H1 (cell line): ENCODE measurements around the gene ODF2L. TPM values are rescaled to one million over a fixed set of nuclear protein-coding genes. Genes with fewer than 3 reads are reported as not detected.

Experiments used
- CTCF ChIA-PET: fragments of 300-600 bp; sonication (Branson Sonifier 250); formaldehyde crosslinking; loops from one replicate; lab custom pipeline; 2021; ENCODE audit not compliant: partially characterized antibody; lab: Charles Lee
- POLR2A ChIA-PET: fragments of 300-600 bp; sonication (Branson Sonifier 250); formaldehyde crosslinking; loops from one replicate; lab custom pipeline; 2021; ENCODE audit warnings: inconsistent platforms; ENCODE audit not compliant: partially characterized antibody; lab: Charles Lee
- DNase-seq, 2 experiments: peaks; one replicate each; pipeline versions ENCODE4 v3.0.0 to v3.0.0-alpha.2; 2010 to 2022; ENCODE audit warnings: low spot score in 2 of 2, low read depth in 1 of 2, mixed read lengths in 1 of 2
- FAIRE-seq: peaks from 2 replicates; lab custom pipeline; 2011; peaks lifted over from hg19 to GRCh38; lab: Jason Lieb, UNC
- H2AFZ ChIP-seq: 2 replicates; pipeline ENCODE4 v1.8.1; 2012; ENCODE audit warnings: low read length, inconsistent platforms
- H2AK5ac ChIP-seq: 2 replicates; pipeline ENCODE4 v1.6.1; 2013; ENCODE audit warnings: low read depth, low read length
- H2BK120ac ChIP-seq: replicated peaks from 2 replicates; pipeline ENCODE3; 2013; ENCODE audit warnings: low read depth, low read length, inconsistent platforms
- H2BK12ac ChIP-seq: 2 replicates; pipeline ENCODE4 v1.6.1; 2013; ENCODE audit warnings: low read depth, low read length
- H2BK15ac ChIP-seq: 2 replicates; pipeline ENCODE4 v1.6.1; 2013; ENCODE audit warnings: low read length
- H2BK20ac ChIP-seq: 2 replicates; pipeline ENCODE4 v1.6.1; 2013; ENCODE audit warnings: low read length
- H2BK5ac ChIP-seq: 2 replicates; pipeline ENCODE4 v1.6.1; 2013; ENCODE audit warnings: low read depth, low read length
- H3K14ac ChIP-seq: 2 replicates; pipeline ENCODE4 v1.6.1; 2013; ENCODE audit warnings: inconsistent platforms; ENCODE audit not compliant: insufficient read length
- H3K18ac ChIP-seq: 2 replicates; pipeline ENCODE4 v1.6.1; 2013; ENCODE audit warnings: low read length; ENCODE audit errors: extremely low read depth
- H3K23ac ChIP-seq: 2 replicates; pipeline ENCODE4 v1.6.1; 2013; ENCODE audit warnings: inconsistent platforms; ENCODE audit not compliant: insufficient read length
- H3K23me2 ChIP-seq: 2 replicates; pipeline ENCODE4 v1.6.1; 2013; ENCODE audit warnings: low read depth, low read length
- H3K27ac ChIP-seq: 2 replicates; pipeline ENCODE4 v1.6.1; 2011; ENCODE audit warnings: low read depth, low read length, inconsistent platforms
- H3K27me3 ChIP-seq, 4 experiments: replicated peaks in 1 of 4; 1 replicate in 1 of 4; 2 replicates in 3 of 4; pipeline versions ENCODE4 v1.6.1 to v1.8.1; 2011 to 2013; ENCODE audit warnings: low read length in 3 of 4, mild to moderate bottlenecking in 3 of 4, inconsistent platforms in 2 of 4, mixed read lengths in 2 of 4, moderate library complexity in 1 of 4; ENCODE audit not compliant: control insufficient read depth in 3 of 4, insufficient read depth in 3 of 4; ENCODE audit errors: extremely low read depth in 1 of 4
- H3K36me3 ChIP-seq, 4 experiments: 2 replicates each; pipeline versions ENCODE4 v1.6.1 to v1.8.1; 2011 to 2013; ENCODE audit warnings: mild to moderate bottlenecking in 4 of 4, low read length in 3 of 4, moderate library complexity in 2 of 4, control low read depth in 1 of 4, inconsistent platforms in 1 of 4; ENCODE audit not compliant: insufficient read depth in 4 of 4, control insufficient read depth in 2 of 4
- H3K4ac ChIP-seq: replicated peaks from 2 replicates; pipeline ENCODE3; 2013; ENCODE audit warnings: low read length, low read depth, mixed read lengths, inconsistent platforms; ENCODE audit not compliant: insufficient read length
- H3K4me1 ChIP-seq, 4 experiments: replicated peaks in 1 of 4; 1 replicate in 1 of 4; 2 replicates in 3 of 4; pipeline versions ENCODE4 v1.6.1 to v1.8.1; 2011 to 2013; ENCODE audit warnings: low read length in 3 of 4, inconsistent platforms in 2 of 4, mixed read lengths in 1 of 4; ENCODE audit not compliant: insufficient read depth in 4 of 4, control insufficient read depth in 3 of 4
- H3K4me2 ChIP-seq, 2 experiments: 2 replicates each; pipeline versions ENCODE4 v1.6.1 to v1.8.1; 2011 to 2013; ENCODE audit warnings: low read depth in 2 of 2, low read length in 2 of 2, control low read depth in 1 of 2, inconsistent platforms in 1 of 2, mild to moderate bottlenecking in 1 of 2; ENCODE audit not compliant: insufficient read depth in 1 of 2
- H3K4me3 ChIP-seq, 4 experiments: fragments of 200-600, 300-600 bp in 1 of 4; sonication (generic), shearing (Covaris generic), sonication (Bioruptor Twin) in 1 of 4; 2 replicates each; pipeline versions ENCODE4 v1.5.1 to v1.8.1; 2011 to 2016; ENCODE audit warnings: low read length in 4 of 4, low read depth in 3 of 4, control low read depth in 2 of 4, inconsistent platforms in 2 of 4, mild to moderate bottlenecking in 2 of 4, mixed read lengths in 1 of 4, moderate library complexity in 1 of 4; ENCODE audit not compliant: insufficient read depth in 2 of 4; ENCODE audit errors: extremely low read depth in 1 of 4
- H3K56ac ChIP-seq: replicated peaks from 2 replicates; pipeline ENCODE3; 2013; ENCODE audit warnings: low read depth, mild to moderate bottlenecking, mixed read lengths, low read length, inconsistent platforms; ENCODE audit not compliant: insufficient read length
- H3K79me1 ChIP-seq: 2 replicates; pipeline ENCODE4 v1.6.1; 2013; ENCODE audit warnings: low read depth, low read length, control low read depth
- H3K79me2 ChIP-seq, 2 experiments: 2 replicates each; pipeline versions ENCODE4 v1.6.1 to v1.8.1; 2012 to 2013; ENCODE audit warnings: low read length in 2 of 2, mild to moderate bottlenecking in 2 of 2, inconsistent platforms in 1 of 2; ENCODE audit not compliant: insufficient read depth in 2 of 2, control insufficient read depth in 1 of 2
- H3K9ac ChIP-seq, 4 experiments: replicated peaks in 1 of 4; 1 replicate in 1 of 4; 2 replicates in 3 of 4; pipeline versions ENCODE4 v1.6.1 to v1.8.1; 2011 to 2013; ENCODE audit warnings: low read depth in 3 of 4, low read length in 3 of 4, control low read depth in 2 of 4, mild to moderate bottlenecking in 2 of 4, moderate library complexity in 2 of 4, inconsistent platforms in 1 of 4; ENCODE audit errors: extremely low read depth in 1 of 4
- H3K9me3 ChIP-seq, 2 experiments: 2 replicates each; pipeline versions ENCODE4 v1.6.1 to v1.8.1; 2012 to 2013; ENCODE audit warnings: mild to moderate bottlenecking in 2 of 2, moderate library complexity in 2 of 2, control low read depth in 1 of 2, inconsistent platforms in 1 of 2, low read depth in 1 of 2, low read length in 1 of 2, mixed read lengths in 1 of 2; ENCODE audit not compliant: insufficient read depth in 2 of 2
- H4K20me1 ChIP-seq, 2 experiments: replicated peaks in 1 of 2; 2 replicates each; pipeline versions ENCODE3 to v1.8.1; 2011 to 2013; ENCODE audit warnings: inconsistent platforms in 2 of 2, low read length in 2 of 2, mild to moderate bottlenecking in 1 of 2; ENCODE audit not compliant: insufficient read depth in 2 of 2, control insufficient read depth in 1 of 2
- H4K5ac ChIP-seq: 2 replicates; pipeline ENCODE4 v1.6.1; 2013; ENCODE audit warnings: low read length, low read depth, mixed read lengths, inconsistent platforms; ENCODE audit not compliant: insufficient read length
- H4K8ac ChIP-seq: 2 replicates; pipeline ENCODE4 v1.8.0; 2013; ENCODE audit warnings: mild to moderate bottlenecking, moderate library complexity, low read length, inconsistent platforms; ENCODE audit not compliant: insufficient read depth; ENCODE audit errors: extremely low read depth
- H4K91ac ChIP-seq: replicated peaks from 2 replicates; pipeline ENCODE3; 2013; ENCODE audit warnings: low read length, mixed read lengths, inconsistent platforms; ENCODE audit not compliant: insufficient read length
- BACH1 ChIP-seq: IDR thresholded peaks from 2 replicates; pipeline ENCODE4 v1.6.1; 2012; ENCODE audit warnings: low read length, improper control_type of control experiment
- BCL11A ChIP-seq, 2 experiments: IDR thresholded peaks; one replicate each; pipeline ENCODE4 v1.6.1; 2011; ENCODE audit warnings: low read depth in 2 of 2, low read length in 2 of 2, mild to moderate bottlenecking in 2 of 2
- CHD1 ChIP-seq: IDR thresholded peaks from 2 replicates; pipeline ENCODE4 v1.6.1; 2012; ENCODE audit warnings: low read depth, low read length, improper control_type of control experiment
- CTCF ChIP-seq, 3 experiments: IDR thresholded peaks; 1 replicate in 2 of 3; 2 replicates in 1 of 3; pipeline versions ENCODE4 v1.5.1 to v1.6.1; 2011; ENCODE audit warnings: low read length in 3 of 3, mild to moderate bottlenecking in 3 of 3, inconsistent platforms in 2 of 3, low read depth in 1 of 3, moderate library complexity in 1 of 3; ENCODE audit not compliant: insufficient read depth in 1 of 3; ENCODE audit errors: control extremely low read depth in 1 of 3
- EP300 ChIP-seq, 2 experiments: IDR thresholded peaks; 1 replicate in 1 of 2; 2 replicates in 1 of 2; pipeline ENCODE4 v1.6.1; 2011 to 2012; ENCODE audit warnings: low read depth in 2 of 2, low read length in 2 of 2, mild to moderate bottlenecking in 2 of 2, borderline replicate concordance in 1 of 2, inconsistent platforms in 1 of 2, moderate library complexity in 1 of 2
- GABPA ChIP-seq: IDR thresholded peaks from 2 replicates; pipeline ENCODE4 v1.6.1; 2011; ENCODE audit warnings: mild to moderate bottlenecking, low read length, moderate library complexity, borderline replicate concordance; ENCODE audit not compliant: insufficient read depth
- NANOG ChIP-seq: IDR thresholded peaks from 2 replicates; pipeline ENCODE4 v1.6.1; 2011; ENCODE audit warnings: low read length, low read depth, mild to moderate bottlenecking, inconsistent platforms; ENCODE audit not compliant: insufficient read depth, poor library complexity, severe bottlenecking
- NRF1 ChIP-seq: IDR thresholded peaks from 2 replicates; pipeline ENCODE4 v1.6.1; 2011; ENCODE audit warnings: mild to moderate bottlenecking, low read depth, low read length, improper control_type of control experiment
- POLR2AphosphoS5 ChIP-seq: IDR thresholded peaks from 2 replicates; pipeline ENCODE4 v1.6.1; 2011; ENCODE audit warnings: low read depth, low read length
- RXRA ChIP-seq: IDR thresholded peaks from 2 replicates; pipeline ENCODE4 v1.6.1; 2011; ENCODE audit warnings: low read depth, mild to moderate bottlenecking, low read length, moderate library complexity; ENCODE audit not compliant: insufficient read depth
- SIRT6 ChIP-seq: IDR thresholded peaks from one replicate; pipeline ENCODE4 v1.7.1; 2012; ENCODE audit warnings: low read length, inconsistent platforms
- SP1 ChIP-seq: IDR thresholded peaks from 2 replicates; pipeline ENCODE4 v1.6.1; 2011; ENCODE audit warnings: low read depth, low read length
- TBP ChIP-seq: IDR thresholded peaks from 2 replicates; pipeline ENCODE4 v1.6.1; 2011; ENCODE audit warnings: low read depth, low read length, improper control_type of control experiment
- whole genome bisulfite sequencing, 2 experiments: shearing (Covaris generic) in 1 of 2; methylation state at CpG; one replicate each; pipeline versions ENCODE4 v1.1.6 to v1.1.7; 2013 to 2015; ENCODE audit warnings: low lambda C conversion rate in 2 of 2, mixed read lengths in 2 of 2, inconsistent platforms in 1 of 2, low coverage in 1 of 2, missing lambda C conversion rate in 1 of 2; ENCODE audit not compliant: insufficient replicate concordance in 2 of 2, insufficient coverage in 1 of 2, insufficient read length in 1 of 2; ENCODE audit errors: extremely low coverage in 1 of 2, missing lambda C conversion rate in 1 of 2; 5-methylcytosine and 5-hydroxymethylcytosine counted together
- polyA plus RNA-seq, 7 experiments: library from polyadenylated mRNA; depleted of rRNA in 3 of 7; stranded (reverse) in 5 of 7; unstranded in 2 of 7; fragments of >200 nt in 5 of 7; fragments of 200-250 nt in 2 of 7; gene quantifications; 1 replicate in 5 of 7; 2 replicates in 1 of 7; 4 replicates in 1 of 7; pipeline versions ENCODE4 v1.2.1 to v1.2.3, GENCODE V29; 2011 to 2013; ENCODE audit warnings: missing spikeins in 2 of 7, mixed read lengths in 2 of 7
- total RNA-seq: library from RNA; stranded (reverse); fragmentation: NEBNext Ultra II Directional; extraction: Animal tissue kit (Norgen Biotek cat#: 25700); gene quantifications from 2 replicates; pipeline ENCODE4 v1.2.1, GENCODE V29; 2021

ODF2L gene
- total and polyA plus RNA-seq, 2 of the 8 experiments (the other 6 are each of a cell fraction or from before 2014, with no cell fraction given) = 3.2 to 27.1 TPM

- Histone ChIP-seq H3K27me3 (no peaks in the 10 kb centered on the region), H3K23ac (no peak overlapping the region), H3K36me3 (no peaks in the 10 kb centered on the region), H3K18ac (no peak overlapping the region), H3K27ac (no peak overlapping the region), H3K23me2 (no peaks in the 10 kb centered on the region; the same call in 1 of the 2 replicates), H3K79me2 (no peaks in the 10 kb centered on the region), H2AFZ (no peak overlapping the region), H2BK120ac (no peak overlapping the region), H3K4me1 (no peaks in the 10 kb centered on the region), H3K9me3 (no peaks in the 10 kb centered on the region; a peak in 1 of 4 replicates), H3K4me2 (no peak overlapping the region), H3K4ac (no peak overlapping the region), H3K79me1 (no peaks in the 10 kb centered on the region), H2AK5ac (no peak overlapping the region), H4K20me1 (no peaks in the 10 kb centered on the region), H3K14ac (no peak overlapping the region), H2BK20ac (no peak overlapping the region), H2BK5ac (no peak overlapping the region), H3K56ac (no peak overlapping the region), H3K4me3 (no peak overlapping the region), H4K5ac (no peak overlapping the region), H2BK12ac (no peak overlapping the region), H2BK15ac (no peak overlapping the region), H4K8ac (no peak overlapping the region), H3K9ac (no peak overlapping the region), H4K91ac (no peak overlapping the region)
- 100% methylated on average over 1 of the region's 1 CpG; no CpG with 5 or more reads in 1 of the 2 experiments for WGBS, 2 experiments
- POLR2A ChIA-PET = no interaction called here
- CTCF ChIA-PET = no interaction called here
- DNase-seq (no peak), FAIRE-seq (no peak)
- TF ChIP-seq TBP (no peak), SIRT6 (no peak), CHD1 (no peak), POLR2AphosphoS5 (no peak), BCL11A (IDR thresholded peaks at IDR 0.05; ENCODE audit: low read depth in 2 of 2, low read length in 2 of 2) (no peak), EP300 (IDR thresholded peaks at IDR 0.05; ENCODE audit: borderline replicate concordance in 1 of 2, low read depth in 2 of 2, low read length in 2 of 2) (no peak), RXRA (no peak), BACH1 (no peak), CTCF (IDR thresholded peaks at IDR 0.05; ENCODE audit: control extremely low read depth in 1 of 3, insufficient read depth in 1 of 3, low read depth in 1 of 3, low read length in 3 of 3) (no peak), NANOG (no peak), NRF1 (no peak), GABPA (no peak), SP1 (no peak)
Measured at GRCh38 chr1:86346388-86346787, 49.7 kb downstream of the ODF2L start.
